Vagina (tissue), 2 donors: ENCODE data around the gene NSUN6.

Source experiments
- CTCF ChIP-seq, 3 experiments: fragments of 450-650 bp in 2 of 3; fragments of 200-600 bp in 1 of 3; sonication (generic) in 1 of 3; IDR thresholded peaks; one replicate each; pipeline ENCODE4 v1.5.1; 2017 to 2019; ENCODE audit warnings: antibody characterized with exemption in 3 of 3, mild to moderate bottlenecking in 2 of 3, moderate library complexity in 2 of 3
- POLR2A ChIP-seq, 2 donors: fragments of 450-650 bp; IDR thresholded peaks; one replicate each; pipeline ENCODE4 v1.6.1; 2017; ENCODE audit warnings: antibody characterized with exemption in 2 of 2, mild to moderate bottlenecking in 2 of 2, moderate library complexity in 2 of 2
- POLR2AphosphoS5 ChIP-seq, 2 donors: sonication (generic); formaldehyde crosslinking; IDR thresholded peaks; one replicate each; pipeline ENCODE4 v1.9.0; 2017; ENCODE audit warnings: antibody characterized with exemption in 2 of 2, mild to moderate bottlenecking in 2 of 2, low read depth in 1 of 2; ENCODE audit not compliant: insufficient read depth in 1 of 2

GRCh38 chr10:18699849-18700840, 48.8 kb upstream of the NSUN6 start:
- TF ChIP-seq CTCF (IDR thresholded peaks at IDR 0.05) (no peak), POLR2AphosphoS5 (IDR thresholded peaks at IDR 0.05; ENCODE audit: insufficient read depth in 1 of 2, low read depth in 1 of 2) (no peak), POLR2A (IDR thresholded peaks at IDR 0.05) (no peak)
